Activated CD8-positive, alpha-beta memory T cell treated with anti-CD3 and anti-CD28 coated beads for 48 hours (primary cell): ENCODE data around the gene CDK16.
"Not testable (repeated sequence)": the region's sequence is repeated elsewhere in the genome, so short reads cannot be mapped to it uniquely, and the experiment has no call there.

Source experiments
- DNase-seq, 3 experiments: peaks; one replicate each; pipeline ENCODE4 v3.0.0-alpha.2; 2020; ENCODE audit warnings: low read depth in 2 of 3, low spot score in 2 of 3

CDK16 gene

GRCh38 chrX:47247206-47247998, 28.9 kb downstream of the CDK16 start:
- no peak for DNase-seq

DNA sequence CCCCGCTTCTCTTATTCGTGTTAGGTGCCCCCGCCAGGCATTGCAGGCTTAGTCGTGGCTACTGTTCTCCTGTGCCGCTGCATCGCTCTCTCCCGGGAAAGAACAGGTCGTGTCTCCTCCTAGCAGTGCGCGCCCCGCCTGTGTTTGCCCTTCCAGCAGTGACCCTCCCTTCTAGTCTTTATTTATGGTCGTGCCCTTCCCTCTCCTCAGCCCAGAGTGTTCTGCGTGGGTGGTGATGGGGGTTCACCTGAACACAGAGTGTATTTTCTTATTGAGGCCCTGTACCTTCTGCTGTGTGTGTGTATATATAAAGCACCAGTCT, 29.5 kb downstream of the CDK16 start:
- no peak for DNase-seq

DNA sequence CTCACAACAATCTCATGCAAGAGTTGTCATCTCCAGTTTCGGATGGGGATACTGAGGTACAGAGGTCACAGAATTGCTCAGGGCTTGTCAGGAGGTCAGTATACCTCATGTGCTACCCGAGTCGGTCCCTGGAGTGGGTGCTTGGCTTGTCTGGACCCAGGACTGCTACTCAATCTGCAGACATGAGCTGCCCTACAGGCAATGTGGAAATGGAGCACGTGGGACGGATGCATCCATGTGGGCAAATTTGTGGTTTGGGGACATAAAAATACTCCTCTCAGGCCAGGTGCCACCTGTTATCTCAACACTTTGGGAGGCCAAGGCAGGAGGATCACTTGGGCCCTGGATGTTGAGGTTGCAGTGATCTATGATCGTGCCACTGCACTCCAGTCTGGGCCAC, 30.1 kb downstream of the CDK16 start:
- no peak for DNase-seq

DNA sequence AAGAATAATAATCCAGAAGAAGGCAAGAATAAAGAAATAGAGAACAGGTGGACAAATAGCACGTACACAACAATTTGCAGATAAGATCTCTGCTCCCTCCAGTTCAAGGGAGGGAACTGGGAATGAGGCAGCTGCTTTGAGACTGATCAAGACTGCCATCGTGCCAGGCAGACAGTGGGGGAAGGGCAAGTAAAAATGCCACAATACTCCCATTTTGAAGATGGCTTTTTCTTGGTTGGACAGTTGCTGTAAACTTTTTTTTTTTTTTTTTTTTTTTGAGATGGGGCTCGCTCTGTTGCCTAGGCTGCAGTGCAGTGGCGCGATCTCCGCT, 31.5 kb downstream of the CDK16 start:
- no peak for DNase-seq

DNA sequence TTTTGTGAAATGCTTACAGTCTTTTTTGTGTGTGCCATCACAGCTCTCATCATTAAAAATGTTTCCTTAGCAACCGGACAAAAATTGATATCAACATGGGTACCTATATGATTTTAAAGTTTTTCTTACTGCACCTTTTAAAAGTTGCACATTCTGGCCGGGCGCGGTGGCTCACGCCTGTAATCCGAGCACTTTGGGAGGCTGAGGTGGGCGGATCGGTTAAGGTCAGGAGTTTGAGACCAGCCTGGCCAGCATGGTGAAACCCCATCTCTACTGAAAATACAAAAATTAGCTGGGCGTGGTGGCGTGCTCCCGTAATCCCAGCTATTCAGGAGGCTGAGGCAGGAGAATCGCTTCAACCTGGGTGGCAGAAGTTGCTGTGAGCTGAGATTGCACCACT, 39.1 kb downstream of the CDK16 start:
- DNase-seq = not testable (repeated sequence)

DNA sequence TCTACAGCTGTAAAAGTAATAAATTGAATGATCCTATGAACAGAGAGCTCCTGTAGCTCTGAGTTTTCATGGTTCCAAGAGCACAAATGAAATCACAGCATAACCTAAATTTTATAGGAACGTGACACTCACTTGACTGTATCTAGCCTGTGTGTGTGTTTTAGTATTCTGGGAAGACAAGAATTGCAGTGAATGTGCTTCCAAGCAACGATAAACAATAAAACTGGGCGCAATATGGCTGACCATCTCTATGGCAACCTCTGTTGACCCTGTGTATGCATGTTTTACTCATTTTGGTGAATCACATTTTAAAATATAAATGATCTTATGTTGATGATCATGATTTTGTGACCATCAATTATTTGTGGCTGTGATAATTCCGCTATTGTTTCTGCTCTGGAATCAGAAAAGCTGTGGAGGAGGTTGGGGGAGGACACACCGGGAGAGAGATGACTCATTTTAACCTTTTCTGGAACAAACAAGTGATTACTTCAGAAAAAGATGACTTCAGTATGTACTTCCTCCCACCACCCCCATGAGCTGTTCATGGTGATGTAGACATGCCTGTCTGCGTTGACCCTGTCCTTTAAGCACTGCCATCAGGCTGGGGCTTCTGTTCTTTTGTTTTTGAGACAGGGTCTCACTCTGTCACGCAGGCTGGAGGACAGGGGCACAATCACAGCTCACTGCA, 46.1 kb downstream of the CDK16 start:
- no peak for DNase-seq

DNA sequence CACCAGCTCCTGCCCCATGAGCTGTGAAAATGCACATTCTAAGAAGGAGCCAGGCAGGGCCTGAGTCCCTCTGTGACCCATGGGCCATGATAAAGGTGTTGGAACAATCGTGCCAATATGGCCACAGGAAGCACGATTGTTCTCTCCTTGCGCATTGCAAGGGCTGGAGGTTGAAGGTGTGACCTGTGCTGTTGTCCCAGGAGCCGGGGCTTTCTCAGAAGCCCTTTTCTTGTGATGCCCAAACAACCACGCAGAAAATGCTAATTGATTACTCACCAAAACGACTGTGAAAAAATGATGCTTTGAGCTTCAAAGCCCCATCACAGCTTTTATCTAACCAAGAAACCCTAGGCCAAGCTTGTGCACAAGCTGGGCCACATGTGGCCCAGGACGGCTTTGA, 48.2 kb downstream of the CDK16 start:
- DNase-seq = no peak

DNA sequence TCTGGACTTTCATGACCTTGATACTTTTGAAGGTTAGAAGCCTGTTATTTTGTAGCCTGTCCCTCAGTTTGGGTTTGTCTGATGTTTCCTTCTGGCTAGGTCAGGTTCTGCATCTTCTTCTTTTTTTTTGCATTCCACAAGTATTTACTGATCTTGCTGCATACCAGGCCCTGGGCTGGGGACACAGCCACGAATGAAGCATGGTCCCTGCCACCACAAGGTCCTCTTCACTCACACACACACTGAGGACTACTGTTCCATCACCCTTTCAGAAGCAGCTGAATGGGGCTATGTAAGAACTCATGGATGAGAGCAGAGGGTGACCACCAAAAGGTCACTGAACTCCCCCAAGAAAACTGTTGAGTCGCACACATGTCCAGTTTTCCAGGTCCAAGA, 53.5 kb downstream of the CDK16 start:
- DNase-seq = no peak

- no peak for DNase-seq
Observed at GRCh38 chrX:47273011-47273730, 54.7 kb downstream of the CDK16 start.

GRCh38 chrX:47278691-47279090, 60.2 kb downstream of the CDK16 start:
- no peak for DNase-seq
